HCT116 (cell line): ENCODE data around the gene EMILIN1. TPM values are rescaled to one million over a fixed set of nuclear protein-coding genes. Genes with fewer than 3 reads are reported as not detected.

ENCODE experiments used
- ATAC-seq: fragments of 200-7000 bp; cut with Tn5 transposase; 2 replicates; pipeline ENCODE4 v1.9.1; 2020; ENCODE audit warnings: mild to moderate bottlenecking, moderate library complexity
- BruUV-seq: library from RNA; stranded (reverse); fragments of 400-500 nt; replicated peaks from 2 replicates; lab custom pipeline; 2021; lab: Mats Ljungman, UMichigan
- CTCF ChIA-PET: fragments of 300-600 bp; sonication (Branson Sonifier 250); formaldehyde crosslinking; loops from one replicate; lab custom pipeline; 2021; ENCODE audit warnings: antibody characterized with exemption; lab: Charles Lee
- POLR2A ChIA-PET: fragments of 300-600, 350-600 bp; sonication (Branson Sonifier 250); formaldehyde crosslinking; loops from one replicate; lab custom pipeline; 2021; ENCODE audit warnings: antibody characterized with exemption; lab: Charles Lee
- RAD21 ChIA-PET, 2 experiments: fragments of 300-600 bp; sonication (Branson Sonifier 250); formaldehyde crosslinking; loops; one replicate each; lab custom pipeline; 2023; ENCODE audit warnings: low total read pairs in 2 of 2; ENCODE audit not compliant: uncharacterized antibody in 2 of 2, unreplicated experiment in 2 of 2, low non-redundant PET in 1 of 2; lab: Charles Lee
- DNase-seq: peaks from one replicate; pipeline ENCODE4 v3.0.0-alpha.2; 2010; ENCODE audit warnings: low read depth, low spot score
- H2AFZ ChIP-seq: fragments of 200-600 bp; shearing (Covaris generic), sonication (generic); 2 replicates; pipeline ENCODE4 v1.6.1; 2017; ENCODE audit warnings: low read depth, mixed run types, mixed read lengths, antibody characterized with exemption, low read length; ENCODE audit not compliant: poor library complexity, severe bottlenecking
- H3K27ac ChIP-seq: 2 replicates; pipeline ENCODE4 v1.5.1; 2012; ENCODE audit warnings: low read depth, low read length
- H3K27me3 ChIP-seq: fragments of 200-600 bp; sonication (generic); 2 replicates; pipeline ENCODE4 v1.6.1; 2016; ENCODE audit warnings: mixed run types, low read length, mixed read lengths; ENCODE audit not compliant: insufficient read depth
- H3K36me3 ChIP-seq, 2 experiments: fragments of 200-500 bp in 1 of 2; fragments of 200-600 bp in 1 of 2; sonication (Bioruptor generic) in 1 of 2; sonication (generic) in 1 of 2; 2 replicates each; pipeline versions ENCODE4 v1.5.1 to v1.6.1; 2014 to 2016; ENCODE audit warnings: low read length in 2 of 2, inconsistent platforms in 1 of 2, mixed read lengths in 1 of 2, mixed run types in 1 of 2; ENCODE audit not compliant: insufficient read depth in 2 of 2, control insufficient read depth in 1 of 2
- H3K4me1 ChIP-seq, 2 experiments: fragments of 200-600 bp in 1 of 2; sonication (generic) in 1 of 2; 2 replicates each; pipeline versions ENCODE4 v1.5.1 to v1.6.1; 2012 to 2017; ENCODE audit warnings: low read length in 2 of 2, inconsistent platforms in 1 of 2, mild to moderate bottlenecking in 1 of 2, mixed read lengths in 1 of 2, mixed run types in 1 of 2, moderate library complexity in 1 of 2; ENCODE audit not compliant: insufficient read depth in 2 of 2, control insufficient read depth in 1 of 2
- H3K4me2 ChIP-seq: fragments of 200-600 bp; sonication (generic); 2 replicates; pipeline ENCODE4 v1.6.1; 2017; ENCODE audit warnings: mixed run types, low read length, mixed read lengths
- H3K4me3 ChIP-seq, 2 experiments: fragments of 200-600 bp in 1 of 2; sonication (generic) in 1 of 2; replicated peaks in 1 of 2; 2 replicates each; pipeline ENCODE4 v1.5.1; 2011 to 2016; ENCODE audit warnings: low read length in 2 of 2, control low read depth in 1 of 2, low read depth in 1 of 2, mild to moderate bottlenecking in 1 of 2, mixed read lengths in 1 of 2, mixed run types in 1 of 2
- H3K79me2 ChIP-seq: fragments of 200-600 bp; sonication (generic); 2 replicates; pipeline ENCODE4 v1.6.1; 2017; ENCODE audit warnings: mild to moderate bottlenecking, mixed run types, low read length, moderate library complexity, mixed read lengths; ENCODE audit not compliant: insufficient read depth
- H3K9ac ChIP-seq: fragments of 200-600 bp; sonication (generic); 2 replicates; pipeline ENCODE4 v1.6.1; 2016; ENCODE audit warnings: low read length, mixed read lengths
- H3K9me2 ChIP-seq: fragments of 200-600 bp; sonication (generic), shearing (Covaris generic); 2 replicates; pipeline ENCODE4 v1.6.1; 2017; ENCODE audit warnings: mixed run types, mild to moderate bottlenecking, moderate library complexity; ENCODE audit not compliant: insufficient read depth
- H3K9me3 ChIP-seq, 2 experiments: fragments of 200-500 bp in 1 of 2; fragments of 200-600 bp in 1 of 2; sonication (Bioruptor generic) in 1 of 2; sonication (generic) in 1 of 2; 2 replicates each; pipeline ENCODE4 v1.6.1; 2014 to 2017; ENCODE audit warnings: low read length in 2 of 2, mixed read lengths in 2 of 2, inconsistent platforms in 1 of 2, low read depth in 1 of 2, mild to moderate bottlenecking in 1 of 2, mixed run types in 1 of 2, moderate library complexity in 1 of 2; ENCODE audit not compliant: control insufficient read depth in 1 of 2, insufficient read depth in 1 of 2
- H4K20me1 ChIP-seq: fragments of 200-600 bp; sonication (generic), shearing (Covaris generic); 2 replicates; pipeline ENCODE4 v1.6.1; 2017; ENCODE audit warnings: mixed run types, mild to moderate bottlenecking, moderate library complexity; ENCODE audit not compliant: insufficient read depth
- ATF3 ChIP-seq: IDR thresholded peaks from 2 replicates; pipeline ENCODE4 v1.6.1; 2012
- CEBPB ChIP-seq: IDR thresholded peaks from 2 replicates; pipeline ENCODE4 v1.6.1; 2012; ENCODE audit warnings: low read depth
- CTCF ChIP-seq, 3 experiments: fragments of 200-600 bp in 1 of 3; sonication (generic) in 1 of 3; IDR thresholded peaks in 2 of 3; conservative IDR thresholded peaks in 1 of 3; 2 replicates each; pipeline ENCODE4 v1.5.1; 2012 to 2017; ENCODE audit warnings: low read depth in 2 of 3, low read length in 2 of 3, antibody characterized with exemption in 1 of 3, borderline replicate concordance in 1 of 3, control low read depth in 1 of 3, mild to moderate bottlenecking in 1 of 3, mixed read lengths in 1 of 3, mixed run types in 1 of 3, moderate library complexity in 1 of 3; ENCODE audit not compliant: insufficient read depth in 1 of 3
- ELF1 ChIP-seq: IDR thresholded peaks from 2 replicates; pipeline ENCODE4 v1.6.1; 2012; ENCODE audit warnings: low read depth, borderline replicate concordance
- EZH2phosphoT487 ChIP-seq: fragments of 200-600 bp; IDR thresholded peaks from 2 replicates; pipeline ENCODE4 v1.6.1; 2018; ENCODE audit warnings: antibody characterized with exemption, borderline replicate concordance
- FOSL1 ChIP-seq: IDR thresholded peaks from 2 replicates; pipeline ENCODE4 v1.6.1; 2012; ENCODE audit warnings: low read depth
- POLR2A ChIP-seq: IDR thresholded peaks from 2 replicates; pipeline ENCODE4 v1.7.0; 2011; ENCODE audit warnings: borderline replicate concordance; ENCODE audit not compliant: insufficient read depth, insufficient read length; ENCODE audit errors: extremely low read depth
- POLR2AphosphoS5 ChIP-seq: IDR thresholded peaks from 2 replicates; pipeline ENCODE4 v1.6.1; 2011; ENCODE audit warnings: mild to moderate bottlenecking, low read depth, low read length, moderate library complexity
- REST ChIP-seq: IDR thresholded peaks from 2 replicates; pipeline ENCODE4 v1.6.1; 2012; ENCODE audit warnings: low read depth
- SIN3A ChIP-seq: IDR thresholded peaks from 2 replicates; pipeline ENCODE4 v1.6.1; 2012; ENCODE audit warnings: low read depth
- SP1 ChIP-seq: IDR thresholded peaks from 2 replicates; pipeline ENCODE4 v1.6.1; 2012; ENCODE audit warnings: low read depth
- SRF ChIP-seq: IDR thresholded peaks from 2 replicates; pipeline ENCODE4 v1.6.1; 2012; ENCODE audit warnings: low read depth
- ZFX ChIP-seq: fragments of 450-650 bp; IDR thresholded peaks from 2 replicates; pipeline ENCODE4 v1.6.1; 2017
- intact Hi-C: fragments of 100-400 bp; cut with micrococcal nuclease; formaldehyde crosslinking; loops from 2 replicates; pipeline ENCODE4 v1.10.0; 2022
- total RNA-seq: library from RNA; stranded (reverse); gene quantifications from one replicate; pipeline ENCODE4 v1.2.1, GENCODE V29; 2021; ENCODE audit not compliant: unreplicated experiment

Gene EMILIN1
- total RNA-seq, 1 experiment from 2014 or later: 0.59 TPM

GRCh38 chr2:27029051-27029450, 49.4 kb upstream of the EMILIN1 start:
- ChIA-PET POLR2A (no interaction called here), CTCF (no interaction called here), RAD21 (no interaction called here)
- Histone ChIP-seq H3K27me3 (no peaks in the 10 kb centered on the region), H3K4me2 (peak overlapping the region; percentile 29), H3K36me3 (peaks cover 2 to 8% of the 10 kb centered on the region in 2 experiments; a peak in 2 of 4 replicates), H3K79me2 (peaks cover 57% of the 10 kb centered on the region), H3K4me1 (peaks cover 5 to 35% of the 10 kb centered on the region in 2 experiments; a peak in 3 of 4 replicates), H3K9me2 (no peaks in the 10 kb centered on the region), H3K4me3 (no peak overlapping the region), H2AFZ (no peak overlapping the region), H4K20me1 (no peaks in the 10 kb centered on the region), H3K9me3 (no peaks in the 10 kb centered on the region), H3K9ac (no peak overlapping the region), H3K27ac (no peak overlapping the region)
- BruUV-seq: no TSS peak
- no peak for TF ChIP-seq POLR2A
- TF ChIP-seq ELF1: no peak
- TF ChIP-seq FOSL1: no peak
- TF ChIP-seq SIN3A: no peak
- no peak for TF ChIP-seq SP1
- TF ChIP-seq CTCF (IDR thresholded peaks at IDR 0.05 in 2 of 3, conservative IDR thresholded peaks at IDR 0.05 in 1 of 3; ENCODE audit: borderline replicate concordance in 1 of 3, insufficient read depth in 1 of 3, low read depth in 2 of 3, low read length in 2 of 3): no peak
- intact Hi-C loops: loop anchor here (2.0 kb wide), 1 partner anchor 60 kb away; no protein-coding TSS in a partner anchor
- DNase-seq: no peak
- no peak for ATAC-seq

- Histone ChIP-seq H3K9me3 (no peaks in the 10 kb centered on the region), H2AFZ (no peak within 1 kb of the TSS), H3K4me3 (peak within 1 kb of the TSS; percentile 97 to 98), H3K4me2 (peak within 1 kb of the TSS; percentile 81), H3K79me2 (peaks cover 65% of the 10 kb centered on the region), H3K27ac (peak within 1 kb of the TSS; percentile 74), H3K27me3 (no peaks in the 10 kb centered on the region), H4K20me1 (no peaks in the 10 kb centered on the region), H3K9me2 (no peaks in the 10 kb centered on the region), H3K4me1 (peaks cover 7 to 37% of the 10 kb centered on the region in 2 experiments; a peak in 3 of 4 replicates), H3K9ac (peak within 1 kb of the TSS; percentile 88), H3K36me3 (peaks cover 24 to 34% of the 10 kb centered on the region in 2 experiments; a peak in 3 of 4 replicates)
- peak; percentile 97 for ATAC-seq
- BruUV-seq: no TSS peak
- RAD21 ChIA-PET: no interaction called here
- intact Hi-C loops: loop anchor here (1.0 kb wide), 1 partner anchor 18 kb away; no protein-coding TSS in a partner anchor
- peak; percentile 71 for DNase-seq
- CTCF ChIA-PET: no interaction called here
- POLR2A ChIA-PET: no interaction called here
- TF ChIP-seq EZH2phosphoT487: no peak
- peak; percentile 88 for TF ChIP-seq POLR2AphosphoS5
- TF ChIP-seq REST: no peak
- no peak for TF ChIP-seq SP1
- TF ChIP-seq SRF: peak; percentile 72; the same call in 1 of the 2 replicates
- TF ChIP-seq CEBPB: no peak
- no peak for TF ChIP-seq ATF3
- peak; percentile 78 for TF ChIP-seq SIN3A
- peak; percentile 76 for TF ChIP-seq ZFX
- no peak for TF ChIP-seq FOSL1
Observed at GRCh38 chr2:27032495-27033252, 45.7 kb upstream of the EMILIN1 start, which contains the start of gene TMEM214. Gene TMEM214 (plus strand): TSS chr2:27032965. CDS start chr2:27033016, 51 bp downstream.
